DOHH2 (cell line): ENCODE measurements around the gene SUN2.

ENCODE experiments used
- H3F3A ChIP-seq: fragments of 200-600 bp; sonication (generic), shearing (Covaris generic); 2 replicates; pipeline ENCODE4 v1.6.0; 2016; ENCODE audit warnings: antibody characterized with exemption, mild to moderate bottlenecking; ENCODE audit not compliant: control insufficient read depth, insufficient read depth
- H3K27ac ChIP-seq: fragments of 200-600 bp; sonication (generic); 2 replicates; pipeline ENCODE4 v1.5.1; 2014; ENCODE audit warnings: low read depth, mild to moderate bottlenecking, low read length, moderate library complexity
- H3K27me3 ChIP-seq: fragments of 200-600 bp; sonication (generic); 2 replicates; pipeline ENCODE4 v1.6.1; 2014; ENCODE audit warnings: mild to moderate bottlenecking, low read length, mixed read lengths; ENCODE audit not compliant: control insufficient read depth
- H3K36me3 ChIP-seq: fragments of 200-600 bp; sonication (generic); 2 replicates; pipeline ENCODE4 v1.6.1; 2014; ENCODE audit warnings: mild to moderate bottlenecking, low read length, moderate library complexity, mixed read lengths; ENCODE audit not compliant: control insufficient read depth
- H3K4me1 ChIP-seq: fragments of 200-600 bp; sonication (generic); 2 replicates; pipeline ENCODE4 v1.6.1; 2014; ENCODE audit warnings: mild to moderate bottlenecking, low read length, mixed read lengths; ENCODE audit not compliant: control insufficient read depth
- H3K4me2 ChIP-seq: fragments of 200-600 bp; sonication (generic); 2 replicates; pipeline ENCODE4 v1.6.0; 2014; ENCODE audit warnings: mild to moderate bottlenecking, low read length, moderate library complexity
- H3K4me3 ChIP-seq: fragments of 200-600 bp; sonication (generic); 2 replicates; pipeline ENCODE4 v1.5.1; 2014; ENCODE audit warnings: mild to moderate bottlenecking, low read length, mixed read lengths
- H3K79me2 ChIP-seq: fragments of 200-600 bp; sonication (generic); 2 replicates; pipeline ENCODE4 v1.6.1; 2014; ENCODE audit warnings: mild to moderate bottlenecking, low read length, mixed read lengths; ENCODE audit not compliant: control insufficient read depth
- H3K9me2 ChIP-seq: fragments of 200-600 bp; sonication (generic); replicated peaks from 2 replicates; pipeline ENCODE4 v1.6.1; 2014; ENCODE audit warnings: mild to moderate bottlenecking, low read length, mixed read lengths; ENCODE audit not compliant: control insufficient read depth
- H3K9me3 ChIP-seq: fragments of 200-600 bp; sonication (generic); 2 replicates; pipeline ENCODE4 v1.6.1; 2014; ENCODE audit warnings: antibody characterized with exemption, low read length, mixed read lengths; ENCODE audit not compliant: control insufficient read depth, insufficient read depth
- H4K20me1 ChIP-seq: fragments of 200-600 bp; sonication (generic); 2 replicates; pipeline ENCODE4 v1.6.0; 2014; ENCODE audit warnings: low read depth, mild to moderate bottlenecking, antibody characterized with exemption, low read length, moderate library complexity; ENCODE audit not compliant: control insufficient read depth, insufficient read depth
- CTCF ChIP-seq: fragments of 200-600 bp; sonication (generic); IDR thresholded peaks from one replicate; pipeline ENCODE4 v1.5.1; 2014; ENCODE audit warnings: antibody characterized with exemption, mild to moderate bottlenecking, low read depth, low read length; ENCODE audit not compliant: poor library complexity, severe bottlenecking
- EZH2phosphoT487 ChIP-seq: fragments of 200-600 bp; sonication (generic); IDR thresholded peaks from 2 replicates; pipeline ENCODE4 v1.6.1; 2017; ENCODE audit warnings: borderline replicate concordance, mild to moderate bottlenecking, antibody characterized with exemption, low read length, moderate library complexity, mixed read lengths

The SUN2 gene

DNA sequence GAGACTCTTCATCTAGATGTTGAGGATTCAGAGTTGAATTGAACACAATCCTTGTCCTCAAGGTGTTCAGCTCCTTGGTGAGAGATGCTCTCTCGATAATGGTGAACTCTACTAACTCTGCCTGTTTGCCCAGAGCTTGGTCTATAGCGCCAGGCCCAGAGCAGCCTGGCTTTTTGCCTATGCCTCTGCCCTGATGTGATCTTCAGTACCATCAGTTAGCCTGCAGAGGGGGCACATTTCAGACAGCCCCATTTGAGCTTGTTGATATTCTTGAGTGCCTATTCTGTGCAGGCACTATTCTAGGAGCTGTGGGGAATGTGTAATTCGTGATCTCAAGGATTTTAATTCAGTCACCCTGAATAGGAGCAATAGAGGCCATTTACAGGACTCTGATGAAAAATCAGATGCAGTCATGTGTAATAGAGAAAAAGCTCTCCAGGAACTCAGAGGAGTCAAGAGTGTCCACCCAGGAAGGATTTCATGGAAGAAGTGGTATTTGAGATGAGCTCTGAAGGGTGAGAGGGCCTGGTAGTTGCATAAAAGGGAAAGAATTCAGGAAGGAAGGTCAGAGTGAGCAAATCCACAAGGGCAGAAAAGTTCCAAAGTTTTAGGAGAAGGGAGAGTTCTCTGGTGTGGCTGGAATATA lies 30.7 kb downstream of the SUN2 start:
- H3K4me1 ChIP-seq: no peaks in the 10 kb centered on the region
- TF ChIP-seq EZH2phosphoT487: no peak
- peak; percentile 71 for TF ChIP-seq CTCF
- H3K27ac ChIP-seq: no peak overlapping the region
- no peaks in the 10 kb centered on the region for H3K9me3 ChIP-seq
- no peak overlapping the region for H3K4me3 ChIP-seq
- H4K20me1 ChIP-seq: no peaks in the 10 kb centered on the region
- H3K79me2 ChIP-seq: no peaks in the 10 kb centered on the region
- H3K4me2 ChIP-seq: no peak overlapping the region
- no peaks in the 10 kb centered on the region for H3K27me3 ChIP-seq
- H3F3A ChIP-seq: peaks cover 3% of the 10 kb centered on the region; the same call in 1 of the 2 replicates
- no peaks in the 10 kb centered on the region for H3K9me2 ChIP-seq
- peaks cover 85% of the 10 kb centered on the region for H3K36me3 ChIP-seq

DNA sequence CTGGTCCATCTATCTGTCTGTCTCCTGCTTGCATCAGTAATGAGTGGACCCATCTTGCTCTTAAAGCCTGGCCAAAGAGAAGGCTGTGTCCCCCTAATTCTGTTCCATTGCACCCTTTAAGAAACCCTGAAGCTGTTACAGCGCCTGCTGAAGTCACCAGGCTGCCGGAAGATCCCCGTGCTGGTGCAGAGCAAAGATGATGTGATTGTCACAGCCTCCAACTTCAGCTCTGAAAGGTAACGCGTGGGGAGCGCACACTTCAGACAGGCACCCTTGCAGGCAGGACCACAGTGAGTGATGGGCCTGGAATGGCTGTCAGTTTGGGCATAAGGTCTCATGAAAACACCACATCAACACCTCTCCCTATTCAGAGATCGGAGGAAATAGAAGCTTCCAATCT lies 31.6 kb downstream of the SUN2 start:
- peaks cover 3% of the 10 kb centered on the region; the same call in 1 of the 2 replicates for H3F3A ChIP-seq
- H4K20me1 ChIP-seq: no peaks in the 10 kb centered on the region
- H3K79me2 ChIP-seq: no peaks in the 10 kb centered on the region
- no peaks in the 10 kb centered on the region for H3K4me1 ChIP-seq
- TF ChIP-seq EZH2phosphoT487: no peak
- TF ChIP-seq CTCF: no peak
- no peaks in the 10 kb centered on the region for H3K9me3 ChIP-seq
- no peaks in the 10 kb centered on the region for H3K27me3 ChIP-seq
- no peak overlapping the region for H3K27ac ChIP-seq
- H3K36me3 ChIP-seq: peaks cover 80% of the 10 kb centered on the region
- no peak overlapping the region for H3K4me2 ChIP-seq
- no peak overlapping the region for H3K4me3 ChIP-seq
- H3K9me2 ChIP-seq: no peaks in the 10 kb centered on the region

DNA sequence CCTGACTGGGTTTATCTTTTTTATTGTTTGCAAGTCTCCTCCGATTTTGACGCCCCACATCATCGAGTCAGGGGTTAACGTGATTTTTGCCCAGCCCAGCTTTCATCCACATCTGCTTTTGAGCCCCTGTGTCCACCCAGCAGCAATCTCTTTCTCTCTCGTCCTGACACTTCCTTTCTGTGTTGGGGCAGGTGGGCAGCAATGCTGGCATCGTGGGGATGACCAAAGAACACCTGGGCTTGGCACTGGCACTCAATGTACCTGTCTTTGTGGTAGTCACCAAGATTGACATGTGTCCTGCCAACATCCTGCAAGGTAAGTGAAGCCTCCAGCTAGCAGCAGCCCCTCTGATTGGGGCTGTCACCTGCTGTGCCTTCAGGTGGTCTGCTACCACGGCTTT lies 34.2 kb downstream of the SUN2 start:
- H3K9me3 ChIP-seq: no peaks in the 10 kb centered on the region
- no peak overlapping the region for H3K4me2 ChIP-seq
- H3F3A ChIP-seq: peaks cover 3% of the 10 kb centered on the region; the same call in 1 of the 2 replicates
- H4K20me1 ChIP-seq: no peaks in the 10 kb centered on the region
- no peak overlapping the region for H3K27ac ChIP-seq
- H3K36me3 ChIP-seq: peaks cover 72% of the 10 kb centered on the region
- peaks cover under 1% of the 10 kb centered on the region; the same call in 1 of the 2 replicates for H3K79me2 ChIP-seq
- H3K27me3 ChIP-seq: no peaks in the 10 kb centered on the region
- no peak for TF ChIP-seq CTCF
- TF ChIP-seq EZH2phosphoT487: no peak
- no peaks in the 10 kb centered on the region for H3K9me2 ChIP-seq
- H3K4me3 ChIP-seq: no peak overlapping the region
- H3K4me1 ChIP-seq: no peaks in the 10 kb centered on the region
